Neural cell (in vitro differentiated cells): ENCODE results near the gene STXBP5.

ENCODE experiments used
- TAF1 ChIP-seq: IDR thresholded peaks from 2 replicates; pipeline ENCODE4 v1.6.1; 2012; ENCODE audit warnings: low read depth
- TF ChIP-seq, protein P1 (sequence below): fragments of 450-650 bp; IDR thresholded peaks from 2 replicates; pipeline ENCODE4 v1.5.1; 2014; ENCODE audit warnings: antibody characterized with exemption, mild to moderate bottlenecking, moderate library complexity; ENCODE audit not compliant: poor library complexity, severe bottlenecking
- TF ChIP-seq, protein P2 (sequence below): IDR thresholded peaks from 2 replicates; pipeline ENCODE4 v1.6.1; 2012; ENCODE audit warnings: borderline replicate concordance

DNA sequence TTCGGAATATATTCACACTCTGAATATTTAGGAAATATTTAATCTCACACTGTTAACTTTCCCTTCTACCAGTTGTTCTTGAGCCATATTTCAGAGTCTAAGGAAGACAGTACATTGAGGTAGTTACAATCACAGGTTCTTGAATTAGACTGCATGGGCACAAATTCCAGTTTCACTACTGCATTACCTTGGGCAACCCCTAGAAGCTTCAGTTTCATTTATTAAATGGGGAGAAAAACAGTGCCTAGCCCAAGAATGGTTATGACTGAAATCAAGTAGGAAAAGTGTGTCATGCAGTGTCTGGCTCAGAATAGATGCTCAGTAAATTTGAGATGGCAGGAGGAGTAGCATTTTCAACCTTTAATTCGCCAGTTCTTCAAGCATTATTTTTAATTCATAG is 179.8 kb downstream of the STXBP5 start:
- TF ChIP-seq, protein P1, sequence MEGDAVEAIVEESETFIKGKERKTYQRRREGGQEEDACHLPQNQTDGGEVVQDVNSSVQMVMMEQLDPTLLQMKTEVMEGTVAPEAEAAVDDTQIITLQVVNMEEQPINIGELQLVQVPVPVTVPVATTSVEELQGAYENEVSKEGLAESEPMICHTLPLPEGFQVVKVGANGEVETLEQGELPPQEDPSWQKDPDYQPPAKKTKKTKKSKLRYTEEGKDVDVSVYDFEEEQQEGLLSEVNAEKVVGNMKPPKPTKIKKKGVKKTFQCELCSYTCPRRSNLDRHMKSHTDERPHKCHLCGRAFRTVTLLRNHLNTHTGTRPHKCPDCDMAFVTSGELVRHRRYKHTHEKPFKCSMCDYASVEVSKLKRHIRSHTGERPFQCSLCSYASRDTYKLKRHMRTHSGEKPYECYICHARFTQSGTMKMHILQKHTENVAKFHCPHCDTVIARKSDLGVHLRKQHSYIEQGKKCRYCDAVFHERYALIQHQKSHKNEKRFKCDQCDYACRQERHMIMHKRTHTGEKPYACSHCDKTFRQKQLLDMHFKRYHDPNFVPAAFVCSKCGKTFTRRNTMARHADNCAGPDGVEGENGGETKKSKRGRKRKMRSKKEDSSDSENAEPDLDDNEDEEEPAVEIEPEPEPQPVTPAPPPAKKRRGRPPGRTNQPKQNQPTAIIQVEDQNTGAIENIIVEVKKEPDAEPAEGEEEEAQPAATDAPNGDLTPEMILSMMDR, result no peak
- TF ChIP-seq TAF1, result no peak
- TF ChIP-seq, protein P2, sequence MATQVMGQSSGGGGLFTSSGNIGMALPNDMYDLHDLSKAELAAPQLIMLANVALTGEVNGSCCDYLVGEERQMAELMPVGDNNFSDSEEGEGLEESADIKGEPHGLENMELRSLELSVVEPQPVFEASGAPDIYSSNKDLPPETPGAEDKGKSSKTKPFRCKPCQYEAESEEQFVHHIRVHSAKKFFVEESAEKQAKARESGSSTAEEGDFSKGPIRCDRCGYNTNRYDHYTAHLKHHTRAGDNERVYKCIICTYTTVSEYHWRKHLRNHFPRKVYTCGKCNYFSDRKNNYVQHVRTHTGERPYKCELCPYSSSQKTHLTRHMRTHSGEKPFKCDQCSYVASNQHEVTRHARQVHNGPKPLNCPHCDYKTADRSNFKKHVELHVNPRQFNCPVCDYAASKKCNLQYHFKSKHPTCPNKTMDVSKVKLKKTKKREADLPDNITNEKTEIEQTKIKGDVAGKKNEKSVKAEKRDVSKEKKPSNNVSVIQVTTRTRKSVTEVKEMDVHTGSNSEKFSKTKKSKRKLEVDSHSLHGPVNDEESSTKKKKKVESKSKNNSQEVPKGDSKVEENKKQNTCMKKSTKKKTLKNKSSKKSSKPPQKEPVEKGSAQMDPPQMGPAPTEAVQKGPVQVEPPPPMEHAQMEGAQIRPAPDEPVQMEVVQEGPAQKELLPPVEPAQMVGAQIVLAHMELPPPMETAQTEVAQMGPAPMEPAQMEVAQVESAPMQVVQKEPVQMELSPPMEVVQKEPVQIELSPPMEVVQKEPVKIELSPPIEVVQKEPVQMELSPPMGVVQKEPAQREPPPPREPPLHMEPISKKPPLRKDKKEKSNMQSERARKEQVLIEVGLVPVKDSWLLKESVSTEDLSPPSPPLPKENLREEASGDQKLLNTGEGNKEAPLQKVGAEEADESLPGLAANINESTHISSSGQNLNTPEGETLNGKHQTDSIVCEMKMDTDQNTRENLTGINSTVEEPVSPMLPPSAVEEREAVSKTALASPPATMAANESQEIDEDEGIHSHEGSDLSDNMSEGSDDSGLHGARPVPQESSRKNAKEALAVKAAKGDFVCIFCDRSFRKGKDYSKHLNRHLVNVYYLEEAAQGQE, result no peak
